Neural cell (in vitro differentiated cells): Measurements from ENCODE around the gene KIF24. TPM values are rescaled to one million over a fixed set of nuclear protein-coding genes. Genes with fewer than 3 reads are reported as not detected.
"Not testable (repeated sequence)": the region's sequence is repeated elsewhere in the genome, so short reads cannot be mapped to it uniquely, and the experiment has no call there.

ENCODE experiments used
- H2AFZ ChIP-seq: fragments of 200-600, 300-800 bp; sonication (generic), shearing (Covaris generic); 2 replicates; pipeline ENCODE4 v1.6.0; 2014; ENCODE audit warnings: low read depth, mild to moderate bottlenecking, antibody characterized with exemption, low read length, moderate library complexity
- H3F3A ChIP-seq: fragments of 200-600 bp; shearing (Covaris generic); 2 replicates; pipeline ENCODE4 v1.6.1; 2016; ENCODE audit warnings: mild to moderate bottlenecking, moderate library complexity, mixed read lengths, antibody characterized with exemption, low read length; ENCODE audit not compliant: insufficient read depth, poor library complexity, severe bottlenecking
- H3K27ac ChIP-seq: fragments of 200-600, 300-800 bp; sonication (generic), shearing (Covaris generic); 2 replicates; pipeline ENCODE4 v1.5.1; 2014; ENCODE audit warnings: mild to moderate bottlenecking, low read length, moderate library complexity
- H3K27me3 ChIP-seq: fragments of 300-800, 200-600 bp; sonication (generic), shearing (Covaris generic); 2 replicates; pipeline ENCODE4 v1.6.0; 2014; ENCODE audit warnings: mild to moderate bottlenecking, low read depth, low read length, moderate library complexity; ENCODE audit not compliant: insufficient read depth
- H3K36me3 ChIP-seq: fragments of 300-800, 200-600 bp; sonication (generic), shearing (Covaris generic); 2 replicates; pipeline ENCODE4 v1.5.1; 2014; ENCODE audit warnings: mild to moderate bottlenecking, antibody characterized with exemption, low read length, moderate library complexity; ENCODE audit not compliant: insufficient read depth
- H3K4me2 ChIP-seq: fragments of 300-800, 200-600 bp; sonication (generic), shearing (Covaris generic); 2 replicates; pipeline ENCODE4 v1.6.0; 2014; ENCODE audit warnings: mild to moderate bottlenecking, low read length
- H3K4me3 ChIP-seq: fragments of 300-800, 200-600 bp; sonication (generic), shearing (Covaris generic); 2 replicates; pipeline ENCODE4 v1.5.1; 2014; ENCODE audit warnings: mild to moderate bottlenecking, low read length, moderate library complexity
- H3K79me2 ChIP-seq: fragments of 200-600 bp; shearing (Covaris generic); replicated peaks from 2 replicates; pipeline ENCODE4 v1.6.0; 2014; ENCODE audit warnings: mild to moderate bottlenecking, low read length, moderate library complexity; ENCODE audit not compliant: insufficient read depth
- H3K9ac ChIP-seq: fragments of 300-800, 200-600 bp; sonication (generic), shearing (Covaris generic); 2 replicates; pipeline ENCODE4 v1.6.1; 2016; ENCODE audit warnings: mild to moderate bottlenecking, low read length, mixed read lengths
- H3K9me2 ChIP-seq: fragments of 200-600 bp; shearing (Covaris generic); 2 replicates; pipeline ENCODE4 v1.6.1; 2016; ENCODE audit warnings: mild to moderate bottlenecking, low read length, mixed read lengths; ENCODE audit not compliant: insufficient read depth
- H3K9me3 ChIP-seq: fragments of 200-600, 300-800 bp; sonication (generic), shearing (Covaris generic); 2 replicates; pipeline ENCODE4 v1.6.1; 2016; ENCODE audit warnings: mild to moderate bottlenecking, mixed run types, low read length, moderate library complexity, mixed read lengths
- H4K20me1 ChIP-seq: fragments of 200-600 bp; shearing (Covaris generic); 2 replicates; pipeline ENCODE4 v1.6.1; 2016; ENCODE audit warnings: mild to moderate bottlenecking, mixed run types; ENCODE audit not compliant: insufficient read depth
- CTCF ChIP-seq: fragments of 450-650 bp; IDR thresholded peaks from 2 replicates; pipeline ENCODE4 v1.5.1; 2014; ENCODE audit warnings: antibody characterized with exemption, mild to moderate bottlenecking, moderate library complexity; ENCODE audit not compliant: poor library complexity, severe bottlenecking
- EP300 ChIP-seq: fragments of 450-650 bp; conservative IDR thresholded peaks from 2 replicates; pipeline ENCODE4 v1.6.1; 2014; ENCODE audit warnings: antibody characterized with exemption, mild to moderate bottlenecking, moderate library complexity; ENCODE audit not compliant: poor library complexity, severe bottlenecking
- EZH2 ChIP-seq: fragments of 200-600, 300-800 bp; shearing (Covaris generic), sonication (generic); IDR thresholded peaks from 2 replicates; pipeline ENCODE4 v1.6.1; 2014; ENCODE audit warnings: antibody characterized with exemption, low read length, borderline replicate concordance, mild to moderate bottlenecking; ENCODE audit not compliant: insufficient read depth, poor library complexity, severe bottlenecking
- MXI1 ChIP-seq: fragments of 450-650 bp; conservative IDR thresholded peaks from 2 replicates; pipeline ENCODE4 v1.6.1; 2014; ENCODE audit warnings: antibody characterized with exemption, mild to moderate bottlenecking; ENCODE audit not compliant: poor library complexity, severe bottlenecking
- POLR2AphosphoS5 ChIP-seq: IDR thresholded peaks from 2 replicates; pipeline ENCODE4 v1.6.1; 2012
- RAD21 ChIP-seq: fragments of 450-650 bp; conservative IDR thresholded peaks from 2 replicates; pipeline ENCODE4 v1.6.1; 2014; ENCODE audit warnings: antibody characterized with exemption, mild to moderate bottlenecking, moderate library complexity
- REST ChIP-seq: IDR thresholded peaks from 2 replicates; pipeline ENCODE4 v1.6.1; 2012; ENCODE audit warnings: borderline replicate concordance
- SMC3 ChIP-seq: fragments of 450-650 bp; conservative IDR thresholded peaks from 2 replicates; pipeline ENCODE4 v1.6.1; 2014; ENCODE audit warnings: antibody characterized with exemption, mild to moderate bottlenecking, moderate library complexity; ENCODE audit not compliant: poor library complexity
- TAF1 ChIP-seq: IDR thresholded peaks from 2 replicates; pipeline ENCODE4 v1.6.1; 2012; ENCODE audit warnings: low read depth
- polyA plus RNA-seq: library from polyadenylated mRNA; depleted of rRNA; stranded (reverse); fragments of >200 nt; gene quantifications from 2 replicates; pipeline ENCODE4 v1.2.3, GENCODE V29; 2014

Gene KIF24
- polyA plus RNA-seq, 1 donor from 2014 or later, result 0.19 TPM

GRCh38 chr9:34369636-34370035, 40.6 kb upstream of the KIF24 start:
- H3K4me3 ChIP-seq, result no peak overlapping the region
- no peak overlapping the region for H3K27ac ChIP-seq
- no peaks in the 10 kb centered on the region for H3K79me2 ChIP-seq
- H3K9me3 ChIP-seq, result peaks cover 8% of the 10 kb centered on the region
- no peak overlapping the region for H3K4me2 ChIP-seq
- no peaks in the 10 kb centered on the region for H3K9me2 ChIP-seq
- peaks cover 11% of the 10 kb centered on the region for H3K36me3 ChIP-seq
- no peak for TF ChIP-seq MXI1
- no peak for TF ChIP-seq RAD21
- no peak for TF ChIP-seq EP300
- no peak for TF ChIP-seq POLR2AphosphoS5
- no peaks in the 10 kb centered on the region for H3F3A ChIP-seq
- no peak overlapping the region for H3K9ac ChIP-seq
- H2AFZ ChIP-seq, result no peak overlapping the region
- no peaks in the 10 kb centered on the region for H4K20me1 ChIP-seq
- H3K27me3 ChIP-seq, result no peaks in the 10 kb centered on the region

- not testable (repeated sequence) for H3K9me3 ChIP-seq, H3K4me2 ChIP-seq, H3K27me3 ChIP-seq, H3K79me2 ChIP-seq, H3K9me2 ChIP-seq, H2AFZ ChIP-seq, H3K4me3 ChIP-seq, H3K9ac ChIP-seq, H3F3A ChIP-seq, H3K27ac ChIP-seq, H4K20me1 ChIP-seq
- peaks cover 11% of the 10 kb centered on the region for H3K36me3 ChIP-seq
Measured at GRCh38 chr9:34368796-34369195, 39.7 kb upstream of the KIF24 start.

- H2AFZ ChIP-seq, H3K27ac ChIP-seq, H3K9me3 ChIP-seq, H3K4me2 ChIP-seq, H3K79me2 ChIP-seq, H4K20me1 ChIP-seq, H3K4me3 ChIP-seq, H3K27me3 ChIP-seq, H3K9me2 ChIP-seq, H3K9ac ChIP-seq, H3F3A ChIP-seq: not testable (repeated sequence)
- peaks cover 11% of the 10 kb centered on the region for H3K36me3 ChIP-seq
Measured at GRCh38 chr9:34367751-34368410, 38.8 kb upstream of the KIF24 start.

GRCh38 chr9:34366365-34366764, 37.3 kb upstream of the KIF24 start:
- Histone ChIP-seq H3K27ac (no peak overlapping the region), H3K9me2 (no peaks in the 10 kb centered on the region), H3K27me3 (no peaks in the 10 kb centered on the region), H3K4me2 (no peak overlapping the region), H3K79me2 (no peaks in the 10 kb centered on the region), H3K36me3 (peaks cover 3% of the 10 kb centered on the region), H3F3A (no peaks in the 10 kb centered on the region), H4K20me1 (no peaks in the 10 kb centered on the region), H3K9ac (no peak overlapping the region), H2AFZ (no peak overlapping the region), H3K9me3 (no peaks in the 10 kb centered on the region), H3K4me3 (no peak overlapping the region)
- TF ChIP-seq POLR2AphosphoS5, result no peak
- TF ChIP-seq MXI1, result no peak
- no peak for TF ChIP-seq REST
- TF ChIP-seq CTCF, result no peak
- TF ChIP-seq TAF1, result no peak
- no peak for TF ChIP-seq EP300
- TF ChIP-seq RAD21, result no peak
- no peak for TF ChIP-seq EZH2
- no peak for TF ChIP-seq SMC3
